SJSA1 (cell line): ENCODE measurements around the gene RAPGEF5. TPM values are rescaled to one million over a fixed set of nuclear protein-coding genes. Genes with fewer than 3 reads are reported as not detected.

ENCODE experiments used
- DNase-seq, 2 experiments: peaks; one replicate each; pipeline ENCODE4 v3.0.0-alpha.2; 2015 to 2020; ENCODE audit warnings: low spot score in 2 of 2, low read depth in 1 of 2
- H3K27ac ChIP-seq: fragments of 250-450 bp; sonication (Bioruptor Pico); 2 replicates; pipeline ENCODE4 v1.5.1; 2020; ENCODE audit warnings: mild to moderate bottlenecking, moderate library complexity
- H3K27me3 ChIP-seq: fragments of 250-450 bp; sonication (Bioruptor Pico); replicated peaks from 2 replicates; pipeline ENCODE4 v1.5.1; 2020; ENCODE audit warnings: mild to moderate bottlenecking, moderate library complexity
- H3K36me3 ChIP-seq: fragments of 250-450 bp; sonication (Bioruptor Pico); 2 replicates; pipeline ENCODE4 v1.5.1; 2020; ENCODE audit warnings: mild to moderate bottlenecking
- H3K4me1 ChIP-seq: fragments of 250-450 bp; sonication (Bioruptor Pico); replicated peaks from 2 replicates; pipeline ENCODE4 v1.6.1; 2021; ENCODE audit warnings: mild to moderate bottlenecking
- H3K4me3 ChIP-seq: fragments of 250-450 bp; sonication (Bioruptor Pico); 2 replicates; pipeline ENCODE4 v1.5.1; 2020; ENCODE audit warnings: mild to moderate bottlenecking
- H3K9me3 ChIP-seq: fragments of 250-450 bp; sonication (Bioruptor Pico); replicated peaks from 2 replicates; pipeline ENCODE4 v1.5.1; 2020; ENCODE audit warnings: mild to moderate bottlenecking
- total RNA-seq: library from RNA; depleted of rRNA; stranded (reverse); fragments of >200 nt; shearing (Covaris generic); gene quantifications from 2 replicates; pipeline ENCODE4 v1.2.3, GENCODE V29; 2014

The RAPGEF5 gene
- total RNA-seq, 1 experiment from 2014 or later: 0.03 TPM

DNA sequence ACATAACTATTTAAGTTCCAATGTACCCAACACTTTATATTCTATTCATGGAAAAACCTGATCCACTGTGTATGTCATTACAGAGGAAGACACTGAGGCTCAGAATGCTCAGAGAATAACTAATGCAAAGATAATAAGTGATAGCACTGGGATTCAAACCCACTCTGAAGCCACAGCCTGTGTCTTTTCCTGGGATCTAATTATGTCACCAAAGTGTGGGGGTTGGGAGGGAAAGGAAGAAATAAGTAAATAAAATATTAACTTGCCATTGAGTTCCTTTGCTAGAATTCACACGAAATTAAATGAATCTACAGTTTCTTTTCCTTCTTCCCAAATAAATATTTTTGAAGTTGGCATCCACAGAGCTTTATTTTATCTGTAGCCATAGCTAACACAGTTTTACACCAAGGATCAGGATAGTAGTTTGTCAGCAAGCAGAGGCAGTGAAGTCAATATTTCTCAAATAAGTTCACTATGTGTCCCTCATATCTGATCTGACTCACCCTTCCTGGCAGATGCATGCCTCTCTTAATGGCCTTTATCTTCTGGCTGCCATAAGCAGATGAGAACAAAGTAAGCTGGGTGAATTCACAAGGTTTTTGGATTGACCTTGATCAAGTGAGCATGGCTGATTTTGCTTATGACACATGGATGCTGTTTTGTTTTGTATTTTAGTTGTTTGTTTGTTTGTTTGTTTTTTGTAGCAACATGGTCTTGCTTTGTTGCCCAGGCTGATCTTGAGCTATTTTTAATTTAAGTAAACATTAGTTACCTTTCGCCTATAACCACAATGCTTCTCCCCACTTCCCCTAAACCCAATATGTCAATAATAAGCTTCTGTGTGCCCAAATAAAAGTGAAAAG lies 6.3 kb downstream of the RAPGEF5 start:
- peaks cover 12% of the 10 kb centered on the region for H3K27me3 ChIP-seq
- H3K4me1 ChIP-seq: no peaks in the 10 kb centered on the region
- H3K27ac ChIP-seq: no peak overlapping the region
- DNase-seq: no peak
- H3K9me3 ChIP-seq: no peaks in the 10 kb centered on the region
- no peak overlapping the region for H3K4me3 ChIP-seq
- no peaks in the 10 kb centered on the region for H3K36me3 ChIP-seq

DNA sequence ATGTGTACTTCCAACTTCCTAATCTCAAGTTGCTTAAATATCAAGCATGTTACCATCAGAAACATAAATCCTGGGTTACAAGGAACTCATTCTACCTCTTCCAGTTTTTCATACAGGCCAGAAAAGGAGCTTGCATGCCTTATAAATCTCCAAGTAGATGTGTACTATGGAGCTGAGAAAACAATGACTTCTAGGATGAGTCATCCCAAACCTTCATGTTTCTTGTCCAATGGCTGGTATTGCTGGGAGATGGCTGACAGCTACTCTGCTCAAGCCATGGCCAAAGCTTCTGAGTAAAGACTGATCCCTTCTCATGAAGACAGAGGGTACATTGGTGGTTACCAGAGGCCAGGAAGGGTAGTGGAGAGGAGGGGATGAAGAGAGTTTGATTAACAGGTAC lies 8.6 kb downstream of the RAPGEF5 start:
- Histone ChIP-seq H3K4me3 (no peak overlapping the region), H3K9me3 (no peaks in the 10 kb centered on the region), H3K36me3 (no peaks in the 10 kb centered on the region), H3K4me1 (no peaks in the 10 kb centered on the region), H3K27ac (no peak overlapping the region), H3K27me3 (0 out of 2 replicates have a peak, but pooled peaks cover 7% of the 10 kb centered on the region)
- no peak for DNase-seq

DNA sequence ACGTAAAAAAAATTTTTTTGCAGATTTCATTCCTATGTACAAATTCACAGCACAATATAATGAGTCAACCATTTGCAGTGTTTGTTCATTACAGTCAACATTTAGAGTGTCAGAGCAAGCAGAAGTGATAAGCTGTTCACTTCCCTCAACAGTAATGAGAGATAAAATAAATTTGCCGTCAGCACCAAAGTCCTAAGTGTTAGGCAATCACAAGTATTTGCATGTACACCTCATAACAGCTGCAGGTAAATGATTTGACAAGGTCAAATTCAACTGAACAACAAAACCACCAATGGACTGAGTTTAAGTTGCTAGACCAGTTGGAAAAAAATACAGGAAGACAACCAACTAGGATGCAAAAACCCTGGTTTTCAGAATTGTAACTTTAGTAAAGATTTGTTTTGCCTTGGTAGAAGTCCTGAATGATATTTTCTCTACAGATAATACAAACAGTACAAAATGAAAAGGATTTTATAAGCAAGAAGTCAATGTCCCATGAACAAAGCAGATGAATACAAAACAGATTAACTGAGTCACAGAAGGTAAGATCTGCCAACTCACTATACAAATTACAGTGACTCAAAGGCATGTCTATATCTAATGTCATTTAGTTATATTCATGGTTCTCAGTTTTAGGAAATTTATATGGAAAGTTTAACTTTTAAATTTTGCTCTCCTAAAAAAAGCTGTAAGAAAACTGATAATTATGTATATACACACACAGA lies 10.4 kb downstream of the RAPGEF5 start:
- H3K27me3 ChIP-seq: no peaks in the 10 kb centered on the region
- DNase-seq: no peak
- no peak overlapping the region for H3K27ac ChIP-seq
- no peaks in the 10 kb centered on the region for H3K36me3 ChIP-seq
- no peak overlapping the region for H3K4me3 ChIP-seq
- no peaks in the 10 kb centered on the region for H3K4me1 ChIP-seq
- no peaks in the 10 kb centered on the region for H3K9me3 ChIP-seq

DNA sequence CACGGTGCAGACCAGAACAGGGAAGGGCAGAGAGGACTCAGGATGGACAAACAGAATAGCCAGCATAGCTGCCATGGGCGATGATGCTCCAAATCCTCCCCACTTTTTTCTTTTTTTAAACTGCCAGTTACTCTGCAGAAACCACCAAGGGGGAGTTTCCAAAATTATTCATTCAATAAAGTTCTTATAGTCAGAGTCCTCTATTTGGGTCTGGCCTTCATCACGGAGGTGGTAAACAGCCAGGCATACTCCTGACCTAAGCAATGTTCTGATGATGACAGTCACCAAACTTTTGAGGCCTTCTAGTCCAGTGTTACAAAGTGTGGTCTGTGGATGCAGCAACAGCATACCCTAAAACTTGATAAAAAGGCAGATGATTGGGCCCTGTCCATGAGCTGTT lies 12.3 kb downstream of the RAPGEF5 start:
- H3K27me3 ChIP-seq: no peaks in the 10 kb centered on the region
- H3K4me3 ChIP-seq: no peak overlapping the region
- H3K36me3 ChIP-seq: no peaks in the 10 kb centered on the region
- H3K9me3 ChIP-seq: no peaks in the 10 kb centered on the region
- DNase-seq: no peak
- no peaks in the 10 kb centered on the region for H3K4me1 ChIP-seq
- H3K27ac ChIP-seq: no peak overlapping the region

DNA sequence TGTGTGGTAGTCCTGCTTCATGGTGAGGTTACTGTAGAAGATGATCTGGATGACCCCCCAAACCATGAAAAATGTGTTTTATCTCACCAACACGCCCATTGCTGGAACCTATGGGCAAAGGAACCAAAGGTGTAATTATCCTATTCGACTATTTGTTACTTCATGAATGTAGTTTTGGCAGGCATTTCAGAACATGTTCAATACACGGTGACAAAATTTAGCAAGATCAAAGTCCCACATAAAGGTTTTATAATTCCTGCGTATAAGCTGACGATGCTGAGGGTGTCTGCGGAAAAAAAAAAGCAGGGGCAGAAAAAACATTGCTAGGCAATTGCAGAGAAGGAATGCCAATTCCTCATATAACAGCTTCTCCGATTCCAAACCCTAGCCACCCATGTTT lies 13.3 kb downstream of the RAPGEF5 start:
- Histone ChIP-seq H3K36me3 (no peaks in the 10 kb centered on the region), H3K27ac (no peak overlapping the region), H3K9me3 (no peaks in the 10 kb centered on the region), H3K27me3 (no peaks in the 10 kb centered on the region), H3K4me3 (no peak overlapping the region), H3K4me1 (no peaks in the 10 kb centered on the region)
- no peak for DNase-seq

DNA sequence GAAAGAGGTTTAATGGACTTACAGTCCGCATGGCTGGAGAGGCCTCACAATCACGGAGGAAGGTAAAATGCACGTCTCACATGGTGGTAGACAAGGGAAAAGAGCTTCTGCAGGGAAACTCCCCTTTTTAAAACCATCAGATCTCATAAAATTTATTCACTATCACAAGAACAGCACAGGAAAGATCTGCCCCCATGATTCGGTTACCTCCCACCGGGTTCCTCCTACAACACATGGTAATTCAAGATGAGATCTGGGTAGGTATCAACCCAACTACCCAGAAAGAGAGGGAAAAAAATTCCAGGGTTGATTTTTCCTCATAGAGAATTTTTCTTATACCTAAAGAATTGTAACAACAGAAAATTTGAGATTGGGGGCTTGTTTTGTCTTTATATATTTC lies 13.9 kb downstream of the RAPGEF5 start:
- Histone ChIP-seq H3K27me3 (0 out of 2 replicates have a peak, but pooled peaks cover under 1% of the 10 kb centered on the region), H3K4me1 (no peaks in the 10 kb centered on the region), H3K9me3 (no peaks in the 10 kb centered on the region; the same call in 1 of the 2 replicates), H3K4me3 (no peak overlapping the region), H3K27ac (no peak overlapping the region), H3K36me3 (no peaks in the 10 kb centered on the region)
- DNase-seq: no peak

DNA sequence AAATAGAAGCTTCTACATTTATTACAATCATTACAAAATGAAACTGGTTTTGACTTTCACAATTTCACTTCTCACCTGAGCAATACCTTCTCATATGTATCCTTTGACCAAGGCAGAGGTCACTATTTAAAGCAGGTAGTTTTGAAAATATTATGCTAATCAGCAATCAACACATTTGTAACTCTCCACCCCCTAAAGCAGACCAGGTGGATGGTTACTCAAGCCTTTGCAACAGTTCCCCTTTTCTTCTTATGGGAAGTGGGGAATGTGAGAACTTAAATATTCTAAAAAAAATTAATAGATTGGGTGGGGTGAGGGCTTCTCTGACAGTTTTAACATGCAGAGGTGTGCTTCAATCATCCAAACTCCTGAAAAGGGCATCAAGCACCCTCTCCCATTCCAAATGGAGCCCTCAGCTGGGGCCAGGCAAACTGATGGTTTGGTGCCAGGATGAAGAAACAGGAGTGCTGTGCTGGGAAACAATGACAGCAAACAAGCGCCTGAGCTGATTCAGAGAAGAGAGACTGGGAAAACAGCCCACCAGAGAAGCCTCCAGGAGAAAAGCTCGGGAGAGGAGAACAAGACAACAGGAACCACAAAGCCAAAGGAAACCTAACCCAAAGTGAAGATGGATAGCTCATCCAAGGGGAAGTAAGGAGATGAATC lies 17.1 kb downstream of the RAPGEF5 start:
- DNase-seq: no peak

DNA sequence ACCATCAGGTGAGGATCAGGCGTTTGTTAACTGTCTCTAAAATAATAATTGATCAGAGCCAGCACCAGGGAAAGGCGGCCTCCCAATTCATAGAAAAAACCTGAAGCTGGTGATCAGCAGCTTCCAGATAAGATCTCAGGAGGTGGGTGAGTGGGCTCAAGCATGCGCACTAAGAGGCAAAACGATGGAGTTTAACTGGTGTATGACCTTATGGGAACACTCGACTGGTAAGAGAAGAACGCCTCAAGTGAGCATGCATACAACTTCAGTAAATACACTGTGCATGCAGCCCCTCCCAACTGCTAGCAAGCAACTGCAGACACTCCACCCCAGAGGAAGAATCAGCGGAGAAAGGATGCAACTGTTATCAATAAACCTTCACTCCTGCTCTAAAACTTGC lies 18.1 kb downstream of the RAPGEF5 start:
- Histone ChIP-seq H3K27ac (no peak overlapping the region), H3K4me1 (no peaks in the 10 kb centered on the region), H3K27me3 (0 out of 2 replicates have a peak, but pooled peaks cover 7% of the 10 kb centered on the region), H3K36me3 (no peaks in the 10 kb centered on the region), H3K4me3 (no peak overlapping the region), H3K9me3 (no peaks in the 10 kb centered on the region; the same call in 1 of the 2 replicates)
- no peak for DNase-seq

More for the DNA sequence above, 17.1 kb downstream of the RAPGEF5 start:
- H3K9me3 ChIP-seq: no peaks in the 10 kb centered on the region; the same call in 1 of the 2 replicates
- H3K27ac ChIP-seq: no peak overlapping the region
- H3K36me3 ChIP-seq: no peaks in the 10 kb centered on the region
- 0 out of 2 replicates have a peak, but pooled peaks cover 7% of the 10 kb centered on the region for H3K27me3 ChIP-seq
- no peak overlapping the region for H3K4me3 ChIP-seq
- no peaks in the 10 kb centered on the region for H3K4me1 ChIP-seq

DNA sequence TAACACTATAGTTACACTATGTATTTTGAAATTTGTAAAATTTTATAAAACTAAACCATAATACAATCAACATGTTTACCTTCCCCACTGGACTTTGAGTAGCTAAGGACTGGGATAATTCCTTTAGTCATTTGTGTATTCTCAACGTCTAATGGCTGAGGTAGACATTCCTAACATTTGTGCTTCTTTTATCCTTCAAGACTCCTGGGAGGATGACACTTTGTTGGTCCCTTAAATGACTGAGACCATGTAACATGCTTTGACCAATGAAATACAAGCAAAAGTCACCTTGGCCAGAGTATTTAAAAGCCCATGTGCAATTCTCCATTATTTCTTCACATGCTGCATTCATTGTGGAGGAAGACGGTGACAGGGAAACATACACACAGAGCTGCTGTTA lies 18.5 kb downstream of the RAPGEF5 start:
- H3K36me3 ChIP-seq: no peaks in the 10 kb centered on the region
- no peak overlapping the region for H3K4me3 ChIP-seq
- no peaks in the 10 kb centered on the region for H3K4me1 ChIP-seq
- DNase-seq: no peak
- H3K27me3 ChIP-seq: 0 out of 2 replicates have a peak, but pooled peaks cover 7% of the 10 kb centered on the region
- no peaks in the 10 kb centered on the region; the same call in 1 of the 2 replicates for H3K9me3 ChIP-seq
- H3K27ac ChIP-seq: no peak overlapping the region

DNA sequence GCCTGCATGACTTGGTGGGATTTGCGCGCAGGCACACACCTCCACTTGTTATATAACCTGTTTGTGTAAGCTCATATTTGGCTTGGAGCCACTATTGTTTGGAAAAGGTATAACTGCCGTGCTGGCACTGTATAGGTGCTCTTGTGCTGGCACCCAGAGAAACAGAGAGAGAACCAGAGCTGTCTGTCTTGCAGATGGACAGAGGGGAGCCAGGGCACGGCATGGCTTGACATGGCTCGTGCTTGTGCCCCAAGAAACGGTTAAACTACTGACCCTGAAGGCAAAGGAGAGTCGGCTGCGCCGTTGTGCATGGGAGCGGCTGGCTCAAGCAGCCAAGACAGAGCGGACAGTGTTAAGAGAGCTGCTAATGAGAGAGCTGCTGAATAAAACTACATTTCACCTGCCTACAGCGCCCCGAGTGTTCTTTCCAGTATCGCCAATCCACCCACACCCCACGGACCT lies 23.2 kb downstream of the RAPGEF5 start:
- Histone ChIP-seq H3K4me1 (no peaks in the 10 kb centered on the region), H3K27ac (no peak overlapping the region), H3K27me3 (0 out of 2 replicates have a peak, but pooled peaks cover 7% of the 10 kb centered on the region), H3K4me3 (no peak overlapping the region), H3K36me3 (no peaks in the 10 kb centered on the region), H3K9me3 (no peaks in the 10 kb centered on the region; the same call in 1 of the 2 replicates)
- DNase-seq: no peak

DNA sequence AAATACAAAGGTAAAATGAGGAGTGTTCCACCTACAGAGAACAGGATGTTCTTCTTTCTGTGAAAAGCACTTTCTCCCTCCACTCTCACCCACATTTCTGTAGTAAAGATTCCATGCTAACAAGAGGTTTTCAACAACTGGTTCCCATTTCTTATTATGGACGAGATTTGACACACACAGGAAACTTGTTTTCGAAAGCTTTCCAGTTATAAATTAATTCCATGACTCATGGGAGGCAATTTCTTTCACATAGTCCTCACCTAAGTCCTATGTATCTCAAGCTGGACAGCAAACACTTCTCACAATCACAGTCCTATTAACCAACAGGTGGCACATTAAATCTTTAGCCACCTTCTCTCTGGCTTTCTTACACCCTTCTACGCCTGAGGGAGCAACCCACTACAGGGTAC lies 24.5 kb downstream of the RAPGEF5 start:
- no peak overlapping the region for H3K27ac ChIP-seq
- no peak overlapping the region for H3K4me3 ChIP-seq
- no peaks in the 10 kb centered on the region for H3K9me3 ChIP-seq
- no peak for DNase-seq
- H3K27me3 ChIP-seq: 0 out of 2 replicates have a peak, but pooled peaks cover 3% of the 10 kb centered on the region
- H3K36me3 ChIP-seq: no peaks in the 10 kb centered on the region
- no peaks in the 10 kb centered on the region for H3K4me1 ChIP-seq

DNA sequence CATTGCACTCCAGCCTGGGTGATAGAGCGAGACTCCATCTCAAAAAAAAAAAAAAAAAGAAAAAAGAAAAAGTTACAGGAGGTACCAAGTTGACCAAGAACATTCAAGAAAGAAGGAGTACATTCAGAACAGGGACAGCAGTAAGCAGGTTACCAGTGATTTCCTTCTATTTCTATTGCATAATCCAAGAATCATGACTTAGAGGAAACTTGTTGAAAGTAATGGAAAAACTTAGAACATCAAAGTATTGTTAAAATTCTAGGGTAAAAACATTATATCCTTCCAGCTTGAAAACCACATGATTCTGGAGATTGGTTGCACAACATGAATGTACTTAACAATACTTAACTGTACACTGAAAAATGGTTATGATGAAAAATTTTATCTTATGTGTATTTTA lies 25.2 kb downstream of the RAPGEF5 start:
- H3K4me1 ChIP-seq: no peaks in the 10 kb centered on the region
- 0 out of 2 replicates have a peak, but pooled peaks cover 3% of the 10 kb centered on the region for H3K27me3 ChIP-seq
- H3K36me3 ChIP-seq: no peaks in the 10 kb centered on the region
- H3K27ac ChIP-seq: no peak overlapping the region
- no peak for DNase-seq
- H3K9me3 ChIP-seq: no peaks in the 10 kb centered on the region
- H3K4me3 ChIP-seq: no peak overlapping the region

DNA sequence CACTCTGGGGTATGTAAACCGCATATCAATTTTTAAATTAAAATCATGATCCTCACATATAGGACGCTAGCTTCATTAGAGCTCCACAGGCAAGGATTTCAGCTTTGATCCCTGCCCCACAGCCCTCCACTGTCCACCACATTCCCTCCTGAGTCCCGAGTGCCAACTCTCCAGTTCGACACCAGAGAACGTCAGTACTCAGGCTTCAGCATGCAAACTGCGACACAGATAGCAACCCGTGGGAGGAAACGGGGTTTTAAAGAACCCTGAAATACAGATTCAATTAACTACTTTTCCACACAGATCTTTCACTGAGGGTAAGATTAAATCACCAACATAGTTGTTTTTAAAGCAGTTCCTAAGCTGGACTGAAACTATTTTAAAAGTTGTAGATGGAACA lies 26.1 kb downstream of the RAPGEF5 start:
- H3K27me3 ChIP-seq: no peaks in the 10 kb centered on the region
- no peak overlapping the region for H3K4me3 ChIP-seq
- no peaks in the 10 kb centered on the region for H3K9me3 ChIP-seq
- H3K36me3 ChIP-seq: no peaks in the 10 kb centered on the region
- H3K4me1 ChIP-seq: no peaks in the 10 kb centered on the region
- no peak for DNase-seq
- H3K27ac ChIP-seq: no peak overlapping the region
